HG02852 (cell line): ENCODE results near the gene ACAA2.
"Not testable (repeated sequence)": the region's sequence is repeated elsewhere in the genome, so short reads cannot be mapped to it uniquely, and the experiment has no call there.

ENCODE experiments used
- ATAC-seq: cut with Tn5 transposase; IDR thresholded peaks from one replicate; pipeline ENCODE4 v1.9.1; 2021; ENCODE audit warnings: mild to moderate bottlenecking, moderate library complexity; ENCODE audit not compliant: unreplicated experiment

ACAA2 gene

GRCh38 chr18:49845629-49846360, 32.5 kb upstream of the ACAA2 start:
- ATAC-seq, result no peak

DNA sequence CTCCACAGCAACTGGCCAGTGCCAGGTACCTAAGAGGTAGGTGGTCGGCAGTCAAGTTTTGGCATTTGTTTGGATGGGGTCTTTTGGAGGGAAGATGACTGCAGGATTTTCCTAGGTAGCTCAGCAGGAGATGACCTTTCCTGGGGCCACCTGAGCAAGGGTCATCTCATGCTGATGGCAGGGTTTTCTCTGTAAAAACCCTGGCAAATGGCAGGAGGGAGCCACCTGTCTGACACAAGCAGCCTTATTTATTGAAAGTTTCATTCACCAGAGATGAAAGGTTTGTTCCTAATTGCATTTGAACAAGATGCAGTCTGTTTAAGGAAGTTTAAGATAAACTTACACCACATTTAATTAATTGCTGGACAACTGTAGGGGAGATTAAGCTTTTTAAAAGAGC, 31.6 kb upstream of the ACAA2 start:
- ATAC-seq, result no peak

DNA sequence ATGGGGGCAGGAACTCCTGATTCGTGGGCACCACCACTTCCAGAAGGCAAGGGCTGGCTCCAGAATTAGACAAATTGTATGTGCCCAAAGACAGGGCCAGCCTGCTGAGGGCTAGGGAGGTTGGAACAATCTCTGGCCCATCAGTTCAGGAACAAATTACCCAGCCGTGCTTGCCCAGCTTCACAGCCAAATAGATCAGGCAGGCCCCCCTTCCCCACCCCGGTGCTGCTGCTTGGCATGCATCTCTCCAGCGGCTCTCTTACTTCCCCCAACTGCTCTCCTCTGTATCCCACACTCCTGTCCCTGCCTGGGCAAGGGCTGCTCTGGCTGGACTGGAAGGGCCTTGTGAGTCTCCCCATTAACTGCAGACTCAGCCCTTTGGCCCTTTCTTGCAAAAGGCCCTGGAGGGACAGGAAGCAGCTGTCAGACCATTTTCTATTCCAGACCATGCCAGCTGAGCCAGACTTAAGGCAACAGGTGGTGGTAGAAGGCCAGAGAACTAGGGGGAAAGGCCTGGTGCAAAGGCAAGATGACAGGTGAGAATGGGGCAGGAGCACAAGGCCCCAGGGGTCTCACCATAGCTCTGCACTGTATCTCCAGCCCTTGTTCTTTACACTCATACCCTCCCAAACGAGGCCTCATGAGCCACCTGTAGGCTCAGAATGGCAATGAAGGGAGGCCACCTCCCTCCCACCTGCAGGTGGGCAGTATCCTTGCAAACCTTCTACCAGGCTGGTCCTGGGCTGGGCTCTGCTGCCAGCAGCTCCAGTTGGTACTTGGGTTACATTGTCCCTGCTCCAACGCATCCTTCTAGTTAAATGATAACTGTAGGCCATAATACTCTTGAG, 30.7 kb upstream of the ACAA2 start:
- ATAC-seq, result no peak

GRCh38 chr18:49843131-49843530, 29.8 kb upstream of the ACAA2 start:
- ATAC-seq, result no peak

GRCh38 chr18:49842656-49843055, 29.3 kb upstream of the ACAA2 start:
- no peak for ATAC-seq

DNA sequence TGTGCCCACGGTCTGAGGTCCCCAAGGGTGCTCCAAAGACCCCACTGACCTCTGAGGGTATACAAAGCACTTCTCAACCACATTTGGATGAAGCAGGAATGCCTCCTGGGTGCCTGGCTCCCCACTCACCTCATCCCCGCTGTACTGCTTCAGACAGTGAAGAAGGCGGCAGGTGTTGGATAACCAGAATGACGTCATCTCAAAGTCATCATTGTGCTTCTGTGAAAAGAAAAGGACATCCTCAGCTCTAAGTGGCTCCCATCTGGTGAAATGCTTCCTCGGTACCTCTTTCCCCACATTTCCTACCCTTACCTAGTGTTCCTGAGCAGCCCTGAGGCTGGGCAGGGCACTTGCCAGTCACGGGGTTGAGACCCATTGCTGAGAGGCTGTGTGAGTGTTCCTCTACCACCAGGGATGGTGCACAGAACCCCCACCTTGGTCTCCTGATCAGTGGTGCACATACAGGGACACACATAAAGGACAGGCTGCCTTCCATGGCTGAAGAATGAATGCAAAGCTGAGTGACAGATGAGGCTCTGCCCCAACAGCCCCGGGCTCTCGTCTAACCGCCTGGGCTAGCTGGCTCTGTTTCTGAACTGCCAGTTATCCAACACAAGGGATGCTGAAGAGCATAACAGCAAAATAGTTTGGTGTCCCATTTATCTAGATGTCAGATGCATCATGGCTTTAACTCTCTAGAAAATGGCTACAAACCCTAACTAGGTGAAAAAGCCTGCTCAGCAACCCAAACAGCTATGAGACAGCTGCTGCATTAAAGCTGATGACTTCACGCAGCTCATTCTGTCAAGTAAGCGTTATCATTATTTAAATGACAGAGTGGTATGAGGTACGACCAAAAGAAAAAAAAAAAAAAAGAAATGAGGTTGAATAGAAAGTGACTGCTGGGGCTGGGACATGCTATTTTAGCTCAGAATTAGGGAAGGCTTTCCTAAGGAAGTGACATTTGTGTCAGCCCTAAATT, 28.2 kb upstream of the ACAA2 start:
- no peak for ATAC-seq

DNA sequence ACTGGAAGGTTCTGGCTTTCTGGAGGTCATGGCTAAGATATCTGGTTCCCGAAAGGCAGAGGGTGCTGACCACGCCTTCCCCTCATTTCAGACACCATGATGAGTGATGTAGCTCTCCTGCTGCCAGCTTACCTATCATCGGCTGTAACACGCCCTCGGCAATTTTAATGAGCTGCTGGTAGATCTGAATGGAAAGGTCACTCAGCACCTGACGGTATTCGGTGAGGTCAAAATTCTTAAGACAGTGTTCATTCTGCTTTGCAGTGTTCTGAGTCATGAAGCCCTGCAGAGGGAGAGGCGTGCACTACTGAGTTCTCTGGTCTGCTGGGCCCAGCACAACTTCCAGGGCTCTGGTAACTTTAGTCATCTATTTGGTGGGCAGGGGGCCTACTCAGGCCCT, 25.7 kb upstream of the ACAA2 start:
- no peak for ATAC-seq

- no peak for ATAC-seq
Measured at GRCh38 chr18:49838381-49838780, 25.0 kb upstream of the ACAA2 start.

DNA sequence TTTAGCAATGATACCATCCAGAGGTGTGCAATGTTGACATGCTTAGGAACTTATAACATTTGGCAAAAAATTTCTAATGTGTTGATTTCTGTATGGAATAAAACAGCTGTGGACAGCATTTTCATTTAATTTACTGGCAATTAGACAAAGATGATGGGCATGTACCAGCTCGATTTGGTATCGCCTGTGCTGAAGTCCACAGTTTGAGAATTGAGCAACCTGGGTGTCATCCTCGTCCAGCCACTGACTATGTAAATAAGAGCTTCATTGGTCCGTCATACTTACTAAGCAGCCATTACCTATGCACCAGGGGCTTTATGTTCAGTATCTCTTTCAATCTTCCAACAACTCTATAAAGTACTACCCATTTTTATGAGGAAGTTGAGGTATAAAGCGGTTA, 24.6 kb upstream of the ACAA2 start:
- no peak for ATAC-seq

GRCh38 chr18:49837316-49837835, 24.0 kb upstream of the ACAA2 start:
- ATAC-seq, result not testable (repeated sequence)

DNA sequence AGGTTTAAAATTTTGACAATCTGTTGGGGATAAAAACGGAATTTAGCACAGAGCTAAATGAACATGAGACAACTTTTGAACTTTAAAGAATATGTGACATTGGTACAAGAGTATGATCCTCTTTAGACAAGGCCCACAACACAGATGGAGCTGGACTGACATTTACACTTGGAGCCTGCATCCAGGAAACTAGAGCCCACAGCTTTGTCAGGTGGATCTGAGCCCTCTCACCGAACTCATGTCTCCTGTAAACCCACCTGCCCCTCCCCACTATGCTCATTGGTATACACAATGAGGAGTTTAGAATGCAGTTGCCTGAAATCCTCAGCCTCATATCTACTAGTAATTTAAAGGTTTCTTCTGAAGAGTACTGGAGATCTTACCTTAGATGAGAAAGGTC, 22.1 kb upstream of the ACAA2 start:
- no peak for ATAC-seq

DNA sequence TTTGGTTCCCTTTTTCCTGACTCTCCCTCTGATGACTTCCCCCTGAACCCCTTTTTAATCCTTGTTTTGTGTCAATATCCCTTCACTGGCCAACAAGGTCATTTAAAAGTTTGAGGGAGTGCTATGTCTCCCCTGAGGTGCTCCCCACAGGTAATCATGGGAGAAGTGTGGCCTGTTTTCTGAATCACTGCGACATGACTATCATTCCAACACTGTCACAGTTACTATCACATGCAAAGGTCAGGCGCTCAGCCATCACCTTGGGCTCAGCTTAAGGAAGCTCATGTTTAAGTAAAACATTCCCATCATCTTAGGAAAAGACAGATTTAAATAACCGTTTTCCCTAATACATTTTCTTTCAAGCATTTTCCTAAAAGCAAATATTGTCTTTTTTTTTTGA, 20.9 kb upstream of the ACAA2 start:
- ATAC-seq, result no peak

DNA sequence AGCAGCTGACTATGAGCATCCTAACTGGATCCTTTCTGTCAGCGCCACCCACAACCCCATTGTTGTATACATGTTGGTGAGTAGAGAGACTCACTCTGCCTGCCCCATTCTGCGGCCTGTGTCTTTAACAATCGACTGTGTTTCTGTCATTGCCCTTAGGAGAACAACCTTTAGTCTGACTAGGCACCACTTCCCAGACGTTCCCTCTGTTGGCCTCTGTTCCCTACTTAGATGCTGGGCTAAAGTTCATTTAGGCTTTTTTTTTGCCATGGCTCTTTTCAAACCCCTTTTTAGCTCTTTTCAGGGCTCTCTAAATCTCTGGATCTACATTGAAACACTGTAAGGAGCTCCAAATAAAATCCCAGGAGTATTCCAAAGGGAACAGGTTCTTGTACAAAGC, 20.5 kb upstream of the ACAA2 start:
- no peak for ATAC-seq

DNA sequence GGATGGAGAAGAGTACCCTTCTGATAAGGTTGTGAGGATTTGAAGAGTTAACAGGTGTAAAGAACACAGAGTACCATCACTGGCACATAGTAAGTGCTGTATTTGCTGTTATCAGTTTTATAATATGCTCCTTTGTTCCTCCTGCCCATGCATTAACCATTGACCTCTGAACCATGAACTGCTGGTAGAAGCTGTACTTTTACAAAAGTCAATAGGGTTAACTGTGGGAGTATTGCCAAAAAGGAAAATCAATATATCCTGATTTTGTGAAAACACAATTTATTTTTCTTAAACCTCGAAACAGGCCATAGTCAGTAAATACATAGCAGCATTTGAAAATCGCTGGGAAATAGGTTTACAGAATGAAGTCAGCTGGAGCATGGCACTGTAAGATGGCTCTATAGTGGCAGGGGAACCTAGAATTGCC, 18.9 kb upstream of the ACAA2 start:
- ATAC-seq, result no peak

- ATAC-seq, result no peak
Measured at GRCh38 chr18:49827996-49828395, 14.7 kb upstream of the ACAA2 start.

DNA sequence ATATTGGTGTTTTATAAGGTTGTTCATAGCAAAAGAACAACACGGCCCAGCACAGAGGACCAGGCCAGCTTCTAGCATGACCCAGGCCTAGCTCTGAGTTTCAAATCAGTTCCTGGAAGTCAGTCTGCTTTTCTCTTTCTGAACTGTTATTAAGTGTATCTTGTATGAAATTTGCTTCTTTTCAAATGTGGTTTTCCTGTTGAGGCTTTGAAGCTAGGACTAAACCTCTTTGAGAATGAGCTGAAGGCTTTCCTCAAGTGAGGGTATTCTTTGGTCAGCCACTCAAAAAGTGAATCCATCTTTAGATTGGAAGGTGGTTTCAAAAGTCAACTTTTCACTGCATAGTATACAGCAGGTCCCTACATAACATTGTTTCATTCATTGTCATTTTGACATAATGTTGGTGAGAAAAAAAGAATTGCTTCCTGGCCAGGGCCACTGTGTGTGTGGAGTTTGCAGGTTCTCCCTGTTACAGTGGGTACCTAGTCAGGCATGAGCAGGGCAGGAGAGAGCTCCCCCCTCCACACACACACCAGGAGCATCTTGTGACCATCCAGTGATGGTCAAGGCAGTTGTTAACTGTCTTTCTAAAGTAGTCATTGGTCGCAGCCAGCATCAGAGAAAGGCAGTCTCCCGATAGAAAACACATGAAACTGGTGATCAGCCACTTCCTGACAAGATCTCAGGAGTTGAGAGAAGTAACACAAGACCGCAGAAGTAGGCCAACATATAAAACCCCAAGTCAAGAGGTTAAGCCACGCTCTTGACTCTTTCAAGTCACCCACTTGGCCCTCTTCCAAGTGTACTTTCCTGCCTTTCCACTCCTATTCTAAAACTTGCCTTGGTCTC, 6.7 kb upstream of the ACAA2 start:
- peak; percentile 59 for ATAC-seq

DNA sequence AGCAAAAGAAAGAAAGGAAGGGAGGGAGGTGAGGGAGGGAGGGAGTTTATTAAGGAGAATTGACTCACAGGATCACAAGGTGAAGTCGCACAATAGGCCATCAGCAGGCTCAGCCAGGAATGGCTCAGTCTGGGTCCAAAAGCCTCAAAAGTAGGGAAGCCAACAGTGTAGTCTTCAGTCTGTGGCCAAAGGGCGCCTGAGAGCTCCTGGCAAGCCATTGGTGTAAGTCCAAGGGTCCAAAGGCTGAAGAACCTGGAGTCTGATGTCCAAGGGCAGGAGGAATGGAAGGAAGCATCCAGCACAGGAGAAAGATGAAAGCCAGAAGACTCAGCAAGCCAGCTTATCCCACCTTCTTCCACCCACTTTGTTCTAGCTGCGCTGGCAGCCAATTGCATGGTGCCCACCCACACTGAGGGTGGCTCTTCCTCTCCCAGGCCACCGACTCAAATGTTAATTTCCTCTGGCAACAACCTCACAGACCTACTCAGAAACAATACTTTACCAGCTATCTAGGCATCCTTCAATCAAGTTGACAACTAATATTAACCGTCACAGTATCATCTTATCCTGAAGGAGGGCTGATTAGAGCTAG, 5.8 kb upstream of the ACAA2 start:
- ATAC-seq, result no peak

DNA sequence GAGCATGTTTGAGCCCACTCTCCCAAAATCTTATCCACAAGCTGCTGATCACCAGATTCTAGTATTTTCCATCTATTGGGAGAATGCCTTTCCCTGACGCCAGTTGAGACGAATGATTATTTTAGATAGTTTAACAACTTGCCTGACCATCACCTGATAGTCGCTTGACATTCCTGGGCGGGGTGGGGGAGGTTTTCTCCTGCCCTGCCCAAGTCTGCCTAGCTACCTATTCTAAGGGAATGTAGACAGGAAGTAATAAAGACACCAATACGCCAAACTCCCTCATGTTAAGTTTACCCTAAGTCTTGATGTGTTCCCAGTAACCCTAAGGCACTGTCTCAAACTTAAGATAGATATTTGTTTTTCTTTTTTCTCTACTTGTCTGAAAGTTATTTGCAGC, 4.6 kb upstream of the ACAA2 start:
- ATAC-seq, result no peak

DNA sequence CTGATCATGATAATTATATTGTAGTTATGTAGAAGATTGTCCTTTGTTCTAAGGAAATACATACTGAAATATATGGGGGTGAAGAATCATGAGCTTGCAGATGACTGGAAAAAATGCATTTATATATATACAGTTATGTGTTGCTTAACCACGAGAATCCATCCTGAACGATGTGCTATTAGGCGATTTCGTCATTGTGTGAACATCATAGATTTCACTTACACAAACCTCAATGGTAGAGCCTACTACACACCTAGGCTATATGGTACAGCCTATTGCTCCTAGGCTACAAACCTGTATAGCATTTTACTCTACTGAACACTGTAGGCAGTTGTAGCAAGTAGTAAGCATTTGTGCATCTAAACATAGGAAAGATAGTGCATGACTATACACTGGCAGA, 2.6 kb upstream of the ACAA2 start:
- ATAC-seq, result no peak

DNA sequence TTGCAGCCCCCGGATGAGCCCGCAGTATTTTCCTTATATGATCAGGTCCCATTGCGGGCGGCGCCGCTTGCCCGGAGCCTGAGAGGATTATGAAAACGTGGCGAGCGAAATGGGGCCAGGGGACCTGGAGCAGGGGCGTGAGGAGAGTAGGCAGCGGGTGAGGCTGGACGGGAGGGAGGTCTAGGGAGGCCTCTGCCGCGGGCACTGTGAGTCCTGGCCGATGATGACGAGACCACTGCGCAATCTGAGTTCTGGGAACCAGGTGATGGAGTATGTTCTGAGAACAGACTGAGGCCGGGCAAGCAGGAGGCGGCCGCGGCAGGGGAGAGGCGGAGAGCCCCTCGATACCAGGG, 790 bp upstream of the ACAA2 start:
- peak; percentile 28 for ATAC-seq
